Astrocyte of the spinal cord (primary cell): Measurements from ENCODE around the gene NDUFA13.

Experiments
- DNase-seq: peaks from one replicate; pipeline ENCODE4 v3.0.0; 2011; ENCODE audit warnings: low read depth, low spot score
- H3K4me3 ChIP-seq: 2 replicates; pipeline ENCODE4 v1.5.1; 2011; ENCODE audit warnings: low read depth, mild to moderate bottlenecking, low read length, moderate library complexity
- in situ Hi-C: cut with HindIII; loops from 2 replicates; pipeline ENCODE4 v1.10.0; 2017; ENCODE audit warnings: low sequenced_read_pairs
- TF ChIP-seq, protein P1 (sequence below): IDR thresholded peaks from 2 replicates; pipeline ENCODE4 v1.5.1; 2012; ENCODE audit warnings: low read depth, mild to moderate bottlenecking, low read length, inconsistent platforms

The NDUFA13 gene

DNA sequence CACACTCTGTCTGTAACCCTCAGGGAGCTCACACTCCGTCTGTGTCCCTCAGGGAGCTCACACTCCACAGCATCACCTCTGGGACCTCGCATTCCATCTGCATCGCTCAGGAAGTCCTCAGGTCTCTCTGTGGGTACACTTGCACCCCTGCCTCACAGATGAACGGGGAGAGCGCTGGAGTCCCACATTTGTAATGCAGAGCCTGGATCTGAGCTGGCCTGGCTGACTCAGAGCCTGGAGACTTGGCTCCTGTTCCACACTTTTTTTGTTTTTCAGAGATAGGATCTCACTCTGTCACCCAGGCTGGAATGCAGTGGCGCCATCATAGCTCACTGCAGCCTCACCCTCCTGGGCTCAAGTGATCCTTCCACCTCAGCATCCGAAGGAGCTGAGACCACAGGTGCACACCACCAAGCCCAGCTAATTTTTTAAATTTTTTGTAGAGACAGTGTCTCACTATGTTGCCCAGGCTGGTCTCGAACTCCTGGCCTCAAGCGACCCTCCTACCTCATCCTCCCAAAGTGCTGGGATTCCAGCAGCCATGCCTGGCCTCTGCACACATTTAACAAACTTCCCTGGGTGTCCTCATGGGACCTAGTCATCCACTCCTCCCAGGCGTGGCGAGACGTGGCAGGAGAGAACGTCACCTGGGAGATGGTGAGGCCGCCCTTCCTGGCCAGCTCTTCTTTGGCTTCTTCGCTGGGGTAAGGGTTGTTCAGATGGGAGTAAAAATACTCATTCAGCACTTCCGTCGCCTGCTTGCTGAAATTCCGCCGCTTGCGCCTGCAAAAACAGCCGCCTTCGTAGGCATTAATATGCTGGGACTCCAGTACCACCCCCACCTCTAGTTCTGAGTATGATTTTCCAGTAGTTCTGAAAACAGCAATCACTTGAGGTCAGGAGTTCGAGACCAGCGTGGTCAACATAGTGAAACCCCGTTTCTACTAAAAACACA, 53.1 kb downstream of the NDUFA13 start:
- H3K4me3 ChIP-seq, result no peak overlapping the region
- in situ Hi-C loops, result no loop called here
- TF ChIP-seq, protein P1, sequence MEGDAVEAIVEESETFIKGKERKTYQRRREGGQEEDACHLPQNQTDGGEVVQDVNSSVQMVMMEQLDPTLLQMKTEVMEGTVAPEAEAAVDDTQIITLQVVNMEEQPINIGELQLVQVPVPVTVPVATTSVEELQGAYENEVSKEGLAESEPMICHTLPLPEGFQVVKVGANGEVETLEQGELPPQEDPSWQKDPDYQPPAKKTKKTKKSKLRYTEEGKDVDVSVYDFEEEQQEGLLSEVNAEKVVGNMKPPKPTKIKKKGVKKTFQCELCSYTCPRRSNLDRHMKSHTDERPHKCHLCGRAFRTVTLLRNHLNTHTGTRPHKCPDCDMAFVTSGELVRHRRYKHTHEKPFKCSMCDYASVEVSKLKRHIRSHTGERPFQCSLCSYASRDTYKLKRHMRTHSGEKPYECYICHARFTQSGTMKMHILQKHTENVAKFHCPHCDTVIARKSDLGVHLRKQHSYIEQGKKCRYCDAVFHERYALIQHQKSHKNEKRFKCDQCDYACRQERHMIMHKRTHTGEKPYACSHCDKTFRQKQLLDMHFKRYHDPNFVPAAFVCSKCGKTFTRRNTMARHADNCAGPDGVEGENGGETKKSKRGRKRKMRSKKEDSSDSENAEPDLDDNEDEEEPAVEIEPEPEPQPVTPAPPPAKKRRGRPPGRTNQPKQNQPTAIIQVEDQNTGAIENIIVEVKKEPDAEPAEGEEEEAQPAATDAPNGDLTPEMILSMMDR, result no peak
- DNase-seq, result peak; percentile 30

- no peak overlapping the region for H3K4me3 ChIP-seq
- in situ Hi-C loops, result no loop called here
- TF ChIP-seq, protein P1, result no peak
- no peak for DNase-seq
Observed at GRCh38 chr19:19570571-19570970, 54.5 kb downstream of the NDUFA13 start.

DNA sequence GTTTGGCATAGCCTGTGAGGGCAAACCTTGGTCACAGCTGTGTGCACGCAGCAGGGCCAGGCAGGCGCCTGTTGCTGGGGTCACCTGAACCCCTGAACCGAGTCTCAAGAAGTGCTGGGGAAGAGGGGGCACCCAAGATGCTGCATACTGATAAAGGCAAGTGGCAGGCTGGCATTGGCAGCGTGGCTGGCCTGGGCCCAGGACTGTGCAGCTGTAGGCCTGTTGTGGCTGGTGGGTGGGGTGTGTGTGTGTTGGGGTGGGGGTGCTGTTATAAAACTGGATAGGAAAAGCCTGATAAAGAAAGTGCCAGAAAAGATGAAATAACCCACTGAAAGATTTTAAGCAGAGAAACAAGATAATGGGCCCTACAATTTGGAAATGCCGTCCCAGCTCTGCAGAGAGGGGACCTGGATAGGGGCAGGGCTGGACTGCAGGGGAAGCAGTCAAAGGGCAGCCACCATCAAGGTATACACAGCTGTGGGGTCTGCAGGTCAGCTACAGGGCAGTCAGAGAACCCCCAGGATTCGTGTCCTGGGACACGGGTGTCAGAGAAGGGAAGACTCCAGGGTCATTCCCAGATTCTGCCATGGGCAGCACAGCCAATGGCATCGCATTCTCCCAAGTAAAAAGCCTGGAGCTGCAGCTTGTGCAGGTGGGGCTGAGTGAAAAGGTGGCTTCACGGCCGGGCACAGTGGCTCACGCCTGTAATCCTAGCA, 55.2 kb downstream of the NDUFA13 start:
- DNase-seq, result no peak
- in situ Hi-C loops, result no loop called here
- TF ChIP-seq, protein P1, result no peak
- no peak overlapping the region for H3K4me3 ChIP-seq

GRCh38 chr19:19575411-19575810, 59.4 kb downstream of the NDUFA13 start:
- no peak overlapping the region for H3K4me3 ChIP-seq
- TF ChIP-seq, protein P1, result no peak
- in situ Hi-C loops, result no loop called here
- DNase-seq, result no peak
